ENCODE data around the gene PDILT. TPM values are rescaled to one million over a fixed set of nuclear protein-coding genes. Genes with fewer than 3 reads are reported as not detected.

The PDILT gene
- total RNA-seq, 4 donors from 2014 or later = not detected

GRCh38 chr16:20401066-20401465, 3.5 kb downstream of the PDILT start:
- Histone ChIP-seq H3K36me3 (no peaks in the 10 kb centered on the region), H3K27me3 (no peaks in the 10 kb centered on the region), H3K4me1 (no peaks in the 10 kb centered on the region), H3K9me3 (no peaks in the 10 kb centered on the region), H3K4me3 (no peak overlapping the region), H3K27ac (no peak overlapping the region)
- TF ChIP-seq POLR2A (IDR thresholded peaks at IDR 0.05) = no peak
- TF ChIP-seq CTCF (IDR thresholded peaks at IDR 0.05) = no peak
- DNase-seq = no peak

- TF ChIP-seq CTCF (IDR thresholded peaks at IDR 0.05) (no peak), POLR2A (IDR thresholded peaks at IDR 0.05) (no peak)
- no peaks in the 10 kb centered on the region for H3K9me3 ChIP-seq
- H3K27ac ChIP-seq = no peak overlapping the region
- no peaks in the 10 kb centered on the region for H3K36me3 ChIP-seq
- no peak for DNase-seq
- no peaks in the 10 kb centered on the region for H3K4me1 ChIP-seq
- H3K4me3 ChIP-seq = no peak overlapping the region
- no peaks in the 10 kb centered on the region for H3K27me3 ChIP-seq
These were observed 5.4 kb downstream of the PDILT start for GRCh38 chr16:20399185-20399584.

- H3K4me1 ChIP-seq = no peaks in the 10 kb centered on the region
- H3K4me3 ChIP-seq = no peak overlapping the region
- no peak overlapping the region for H3K27ac ChIP-seq
- DNase-seq = no peak
- H3K36me3 ChIP-seq = no peaks in the 10 kb centered on the region
- no peaks in the 10 kb centered on the region for H3K27me3 ChIP-seq
- no peaks in the 10 kb centered on the region for H3K9me3 ChIP-seq
- TF ChIP-seq CTCF (IDR thresholded peaks at IDR 0.05) (no peak), POLR2A (IDR thresholded peaks at IDR 0.05) (no peak)
These were observed 5.9 kb downstream of the PDILT start for GRCh38 chr16:20398603-20399002.

GRCh38 chr16:20397468-20398074, 7.0 kb downstream of the PDILT start:
- Histone ChIP-seq H3K4me1 (no peaks in the 10 kb centered on the region), H3K4me3 (no peak overlapping the region), H3K36me3 (no peaks in the 10 kb centered on the region), H3K27me3 (no peaks in the 10 kb centered on the region), H3K9me3 (no peaks in the 10 kb centered on the region), H3K27ac (no peak overlapping the region)
- TF ChIP-seq POLR2A (IDR thresholded peaks at IDR 0.05) (no peak), CTCF (IDR thresholded peaks at IDR 0.05) (no peak)
- DNase-seq = no peak

GRCh38 chr16:20396846-20397467, 7.6 kb downstream of the PDILT start:
- no peak overlapping the region for H3K27ac ChIP-seq
- no peaks in the 10 kb centered on the region for H3K36me3 ChIP-seq
- no peaks in the 10 kb centered on the region for H3K4me1 ChIP-seq
- no peaks in the 10 kb centered on the region for H3K27me3 ChIP-seq
- H3K9me3 ChIP-seq = no peaks in the 10 kb centered on the region
- no peak for TF ChIP-seq POLR2A (IDR thresholded peaks at IDR 0.05)
- no peak for TF ChIP-seq CTCF (IDR thresholded peaks at IDR 0.05)
- no peak overlapping the region for H3K4me3 ChIP-seq
- no peak for DNase-seq

All from Peyer's patch (tissue), 4 donors.